ENCODE measurements around the gene BIK. TPM values are rescaled to one million over a fixed set of nuclear protein-coding genes. Genes with fewer than 3 reads are reported as not detected.
A peak's percentile ranks its signal among the peaks of the same experiment; 100 is the strongest.
"Not testable (repeated sequence)": the region's sequence is repeated elsewhere in the genome, so short reads cannot be mapped to it uniquely, and the experiment has no call there.

Gene BIK
- total RNA-seq, 2 donors from 2014 or later = not detected

GRCh38 chr22:43100225-43100624 is 10.3 kb upstream of the BIK start:
- no peak for ATAC-seq
- DNase-seq = no peak
- intact Hi-C loops (cut with DNase I) = no loop called here

DNA sequence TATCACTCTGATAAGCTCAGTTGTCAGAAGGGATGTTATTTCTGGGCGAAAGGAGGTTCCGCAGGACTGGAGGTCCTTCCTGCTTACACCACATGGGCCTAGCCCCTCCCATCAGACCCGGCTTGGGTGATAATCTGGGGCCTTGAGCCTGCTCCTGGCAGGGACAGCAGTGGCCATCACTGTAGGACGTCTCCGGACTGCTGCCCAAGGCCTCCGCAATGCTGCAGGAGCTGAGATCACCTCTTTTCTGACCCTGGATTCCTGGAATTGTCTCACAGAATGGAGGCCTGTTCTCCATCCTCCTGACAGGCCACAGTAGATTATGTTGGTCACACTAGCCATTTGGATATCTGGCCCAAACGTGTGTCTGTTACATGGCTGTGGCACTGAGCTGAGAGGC is 9.2 kb upstream of the BIK start:
- peak; percentile 75 for DNase-seq
- intact Hi-C loops (cut with DNase I) = no loop called here
- peak; percentile 58 to 73 for ATAC-seq

DNA sequence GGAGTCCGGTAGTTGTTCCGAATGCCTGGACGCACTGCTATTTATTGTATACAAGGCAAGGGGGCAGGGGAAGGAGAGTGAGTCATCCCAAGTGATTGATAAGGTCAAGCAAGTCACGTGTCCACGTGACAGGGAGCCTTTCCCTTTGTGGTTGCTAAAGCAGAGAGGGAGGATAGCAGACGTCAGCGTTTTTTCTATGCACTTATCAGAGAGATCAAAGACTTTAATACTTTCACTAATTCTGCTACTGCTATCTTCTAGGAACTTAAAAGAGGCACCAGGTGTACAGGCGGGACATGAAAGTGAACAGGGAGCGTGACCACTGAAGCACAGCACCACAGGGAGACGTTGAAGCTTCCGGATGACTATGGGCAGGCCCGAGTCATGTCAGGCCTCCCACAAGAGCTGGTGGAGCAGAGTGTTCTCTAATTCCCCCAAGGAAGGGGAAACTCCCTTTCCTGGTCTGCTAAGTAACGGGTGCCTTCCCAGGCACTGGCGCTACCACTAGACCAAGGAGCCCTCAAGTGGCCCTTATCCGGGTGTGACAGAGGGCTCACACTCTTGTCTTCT is 6.4 kb upstream of the BIK start:
- DNase-seq; ATAC-seq; intact Hi-C loops (cut with DNase I): not testable (repeated sequence)

- DNase-seq; intact Hi-C loops (cut with DNase I); ATAC-seq: not testable (repeated sequence)
Observed at GRCh38 chr22:43104950-43105349, 5.6 kb upstream of the BIK start.

DNA sequence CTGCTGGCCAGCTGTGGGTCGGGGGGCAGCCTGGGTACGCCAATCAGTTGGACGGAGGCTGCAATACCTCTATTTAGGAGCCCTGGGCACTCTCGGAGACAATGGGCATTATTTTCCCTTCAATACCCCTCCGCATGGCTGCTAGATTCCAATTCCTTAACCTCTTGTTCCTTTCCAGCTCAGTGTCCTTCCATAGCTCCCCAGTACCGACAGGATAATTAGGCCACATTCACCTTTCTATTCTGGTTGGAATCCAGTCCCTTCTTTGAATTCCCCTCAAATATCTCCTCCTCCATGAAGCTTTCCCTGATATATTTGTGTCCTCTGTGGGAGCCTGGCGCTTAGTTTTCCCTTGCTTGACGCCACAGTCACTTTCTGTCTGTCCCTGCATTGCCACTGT is 4.2 kb upstream of the BIK start:
- ATAC-seq (no peak), DNase-seq (no peak)
- intact Hi-C loops (cut with DNase I) = no loop called here

GRCh38 chr22:43109511-43109910 is 1.0 kb upstream of the BIK start:
- intact Hi-C loops (cut with DNase I) = no loop called here
- DNase-seq (no peak), ATAC-seq (no peak)

DNA sequence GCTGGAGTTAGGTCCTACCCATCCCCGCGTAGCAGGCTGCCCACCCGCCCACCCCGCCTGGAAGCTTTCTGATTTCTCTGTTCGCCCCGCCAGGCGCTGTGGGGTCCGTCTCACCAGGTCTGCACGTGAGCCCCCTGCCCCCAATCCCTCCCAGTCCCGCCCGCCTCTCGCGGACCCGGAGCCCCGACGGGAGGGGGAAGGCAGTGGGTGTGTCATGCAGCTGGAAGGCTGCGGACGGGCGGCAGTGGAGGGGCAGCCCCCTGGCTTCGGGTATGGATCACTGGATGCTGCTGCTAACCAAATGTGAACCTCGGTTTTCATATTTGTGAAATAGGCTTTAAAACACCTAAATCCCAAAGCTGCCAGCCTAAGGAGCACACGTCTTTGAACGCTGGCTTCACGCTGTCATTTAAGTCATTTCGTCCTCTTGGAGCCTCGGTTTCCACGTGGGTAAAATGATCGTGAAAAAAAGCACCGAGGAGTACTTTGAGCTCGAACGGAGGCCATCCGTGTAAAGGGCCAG is 568 bp upstream of the BIK start:
- no peak for DNase-seq
- ATAC-seq = peak in 1 of 2 donors; percentile 15
- intact Hi-C loops (cut with DNase I) = loop anchor here in 1 of 2 donors (10.0 kb wide), 1 partner anchor 65 kb away; no protein-coding TSS in a partner anchor

GRCh38 chr22:43110927-43111623 is 525 bp downstream of the BIK start:
- intact Hi-C loops (cut with DNase I) = loop anchor here in 1 of 2 donors (10.0 kb wide), 1 partner anchor 64 kb away; no protein-coding TSS in a partner anchor

GRCh38 chr22:43113526-43114251 is 3.1 kb downstream of the BIK start:
- no peak for ATAC-seq
- no peak for DNase-seq
- intact Hi-C loops (cut with DNase I) = loop anchor here in 1 of 2 donors (10.0 kb wide), 1 partner anchor 61 kb away; no protein-coding TSS in a partner anchor

More at GRCh38 chr22:43110927-43111623, 525 bp downstream of the BIK start:
- DNase-seq = no peak
- peak; percentile 50 to 62 for ATAC-seq

- intact Hi-C loops (cut with DNase I) = loop anchor here in 1 of 2 donors (10.0 kb wide), 1 partner anchor 60 kb away; no protein-coding TSS in a partner anchor
- DNase-seq (no peak), ATAC-seq (no peak)
Observed at GRCh38 chr22:43114958-43115357, 4.4 kb downstream of the BIK start.

GRCh38 chr22:43116932-43117331 is 6.4 kb downstream of the BIK start:
- intact Hi-C loops (cut with DNase I) = loop anchor here in 1 of 2 donors (10.0 kb wide), 1 partner anchor 58 kb away; no protein-coding TSS in a partner anchor
- ATAC-seq (no peak), DNase-seq (no peak)

DNA sequence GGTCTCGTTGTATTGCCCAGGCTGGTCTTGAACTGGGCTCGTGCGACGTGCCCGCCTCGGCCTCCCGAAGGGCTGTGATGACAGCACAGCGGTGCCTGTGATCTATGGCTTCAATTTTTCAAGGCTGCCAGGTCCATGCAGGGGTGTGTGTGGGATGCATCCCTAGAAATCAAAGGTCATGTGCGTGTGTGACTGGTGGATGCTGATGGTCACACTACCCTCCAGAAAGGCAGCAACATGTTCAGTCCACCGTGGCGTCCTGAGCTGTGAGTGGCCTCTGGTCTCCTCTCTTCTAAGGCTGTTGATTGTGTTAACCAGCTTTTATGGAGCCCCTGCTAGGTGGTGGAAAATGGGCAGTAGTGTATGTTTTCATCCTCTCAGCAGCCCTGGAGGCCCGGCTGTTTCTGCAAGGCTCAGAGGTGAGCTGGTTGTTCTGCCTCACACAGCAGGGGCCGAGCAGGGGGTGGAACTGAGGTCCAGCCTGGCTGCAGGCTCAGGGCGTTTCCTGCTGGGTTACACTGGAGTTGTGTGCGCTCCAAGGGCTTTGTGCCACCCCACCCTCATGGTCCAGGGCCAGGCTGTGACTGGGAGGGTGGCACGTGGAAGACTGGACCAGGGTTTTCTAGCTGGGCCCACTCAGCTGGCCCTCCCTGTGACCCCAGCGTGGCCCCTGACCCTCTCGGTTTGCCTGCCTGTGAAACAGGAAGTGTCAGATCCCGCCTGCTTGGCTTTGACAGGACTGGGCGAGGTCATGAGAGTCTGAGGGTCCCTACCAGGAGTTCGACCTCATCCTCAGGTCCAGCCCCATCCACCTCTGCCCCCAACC is 7.7 kb downstream of the BIK start:
- DNase-seq (no peak), ATAC-seq (peak in 1 of 2 donors; percentile 34)
- intact Hi-C loops (cut with DNase I) = loop anchor here in 1 of 2 donors (10.0 kb wide), 1 partner anchor 57 kb away; no protein-coding TSS in a partner anchor

DNA sequence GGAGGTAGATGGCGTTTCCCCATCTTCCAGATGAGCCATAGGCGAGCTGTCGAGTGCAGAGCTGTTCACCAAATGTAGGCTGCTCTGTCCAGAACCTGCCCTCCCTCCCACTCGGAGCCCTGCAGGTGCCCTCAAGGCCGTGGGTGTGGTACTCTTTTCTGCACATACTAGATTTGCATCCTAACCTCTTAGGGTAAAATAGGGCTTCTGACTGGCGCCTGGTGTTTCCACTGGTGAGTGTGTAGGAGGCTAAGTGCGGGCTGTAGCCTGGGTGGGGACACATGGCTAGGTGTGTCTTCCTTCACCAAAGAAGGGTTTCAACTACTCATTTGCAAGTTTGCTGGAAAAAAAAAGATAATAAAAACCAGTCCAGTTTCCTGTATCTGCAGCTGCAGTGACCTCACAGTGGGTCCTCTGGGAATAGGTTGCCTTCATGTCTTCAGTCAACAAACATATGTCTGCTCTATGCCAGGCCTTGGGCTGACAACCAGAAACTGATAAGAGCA is 8.5 kb downstream of the BIK start:
- DNase-seq (no peak), ATAC-seq (peak in 1 of 2 donors; percentile 12)
- intact Hi-C loops (cut with DNase I) = loop anchor here in 1 of 2 donors (10.0 kb wide), 1 partner anchor 56 kb away; no protein-coding TSS in a partner anchor

- intact Hi-C loops (cut with DNase I) = no loop called here
- no peak for DNase-seq
- peak in 1 of 2 donors; percentile 47 for ATAC-seq
Observed at GRCh38 chr22:43126501-43127165, 16.1 kb downstream of the BIK start.

- intact Hi-C loops (cut with DNase I) = no loop called here
- DNase-seq = no peak
Observed at GRCh38 chr22:43127166-43127908, 16.8 kb downstream of the BIK start.

GRCh38 chr22:43128116-43128515 is 17.6 kb downstream of the BIK start:
- intact Hi-C loops (cut with DNase I) = no loop called here
- ATAC-seq (no peak), DNase-seq (no peak)

More at GRCh38 chr22:43127166-43127908, 16.8 kb downstream of the BIK start:
- ATAC-seq = no peak

DNA sequence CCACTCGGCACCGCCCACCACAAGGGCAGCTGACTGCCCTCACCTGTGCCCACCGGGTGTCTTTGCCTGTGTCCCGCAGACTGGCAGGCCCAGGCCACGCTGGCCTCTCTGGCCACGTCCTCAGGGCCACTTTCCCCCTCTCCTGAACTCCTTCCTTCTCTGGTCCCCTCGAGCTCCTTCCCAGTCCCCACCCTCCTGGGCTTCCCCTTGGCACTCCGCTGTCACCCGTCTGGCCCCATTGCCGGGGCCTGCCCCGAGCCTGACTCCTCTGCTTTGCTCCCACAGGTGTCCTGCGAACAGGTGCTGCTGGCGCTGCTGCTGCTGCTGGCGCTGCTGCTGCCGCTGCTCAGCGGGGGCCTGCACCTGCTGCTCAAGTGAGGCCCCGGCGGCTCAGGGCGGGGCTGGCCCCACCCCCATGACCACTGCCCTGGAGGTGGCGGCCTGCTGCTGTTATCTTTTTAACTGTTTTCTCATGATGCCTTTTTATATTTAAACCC is 18.4 kb downstream of the BIK start:
- ATAC-seq (no peak), DNase-seq (no peak)
- intact Hi-C loops (cut with DNase I) = no loop called here
